ENCODE data around the gene GOSR2.

DNA sequence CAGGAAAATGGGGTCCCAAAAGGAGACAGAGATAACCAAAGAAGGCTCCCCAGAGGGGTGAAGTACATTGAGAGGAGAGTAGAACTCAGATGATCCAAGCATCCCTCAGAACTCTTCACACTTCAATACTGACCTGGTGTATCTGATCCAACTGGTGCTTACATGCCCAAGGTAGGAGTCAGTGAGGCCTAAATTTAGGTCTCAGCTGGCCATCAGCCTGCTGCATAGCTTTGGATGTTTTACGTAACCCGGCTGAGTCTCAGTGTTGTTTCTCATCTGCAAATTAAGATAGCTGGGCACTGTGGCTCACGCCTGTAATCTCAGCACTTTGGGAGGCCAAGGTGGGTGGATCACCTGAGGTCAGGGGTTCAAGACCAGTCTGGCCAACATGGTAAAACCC lies 11.6 kb upstream of the GOSR2 start:
- TF ChIP-seq POLR2A (IDR thresholded peaks at IDR 0.05), result no peak
- TF ChIP-seq, protein P1, sequence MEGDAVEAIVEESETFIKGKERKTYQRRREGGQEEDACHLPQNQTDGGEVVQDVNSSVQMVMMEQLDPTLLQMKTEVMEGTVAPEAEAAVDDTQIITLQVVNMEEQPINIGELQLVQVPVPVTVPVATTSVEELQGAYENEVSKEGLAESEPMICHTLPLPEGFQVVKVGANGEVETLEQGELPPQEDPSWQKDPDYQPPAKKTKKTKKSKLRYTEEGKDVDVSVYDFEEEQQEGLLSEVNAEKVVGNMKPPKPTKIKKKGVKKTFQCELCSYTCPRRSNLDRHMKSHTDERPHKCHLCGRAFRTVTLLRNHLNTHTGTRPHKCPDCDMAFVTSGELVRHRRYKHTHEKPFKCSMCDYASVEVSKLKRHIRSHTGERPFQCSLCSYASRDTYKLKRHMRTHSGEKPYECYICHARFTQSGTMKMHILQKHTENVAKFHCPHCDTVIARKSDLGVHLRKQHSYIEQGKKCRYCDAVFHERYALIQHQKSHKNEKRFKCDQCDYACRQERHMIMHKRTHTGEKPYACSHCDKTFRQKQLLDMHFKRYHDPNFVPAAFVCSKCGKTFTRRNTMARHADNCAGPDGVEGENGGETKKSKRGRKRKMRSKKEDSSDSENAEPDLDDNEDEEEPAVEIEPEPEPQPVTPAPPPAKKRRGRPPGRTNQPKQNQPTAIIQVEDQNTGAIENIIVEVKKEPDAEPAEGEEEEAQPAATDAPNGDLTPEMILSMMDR (IDR thresholded peaks at IDR 0.05), result no peak
